Measurements from ENCODE around the gene TRUB1. TPM values are rescaled to one million over a fixed set of nuclear protein-coding genes. Genes with fewer than 3 reads are reported as not detected.

TRUB1 gene
- polyA plus RNA-seq, 1 experiment = 10.2 TPM

DNA sequence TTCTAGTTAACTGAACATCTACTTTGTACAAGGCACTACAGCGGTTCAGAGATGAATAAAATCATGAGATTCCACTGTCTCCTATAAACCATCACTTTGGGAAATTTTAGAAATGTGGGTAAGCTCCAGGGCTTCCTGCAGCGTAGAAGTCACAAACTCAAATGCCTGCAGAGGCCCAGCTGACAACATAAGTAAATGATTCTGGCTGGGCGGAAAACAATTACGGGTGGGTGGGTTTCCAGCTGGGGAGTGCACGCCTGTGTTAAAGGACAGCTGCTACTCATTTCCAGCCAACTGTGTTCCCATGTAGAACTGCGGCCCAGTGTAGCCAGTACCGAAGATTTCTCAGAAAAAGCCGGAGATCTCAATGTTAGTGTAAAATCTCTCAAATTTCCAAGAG lies 85.7 kb downstream of the TRUB1 start:
- Histone ChIP-seq H3K27me3 (ENCODE audit: control insufficient read depth, insufficient read depth, low read length) (peaks cover 3% of the 10 kb centered on the region), H3K36me3 (ENCODE audit: control insufficient read depth, insufficient read depth, low read length) (no peaks in the 10 kb centered on the region), H3K4me3 (ENCODE audit: low read depth, low read length) (no peak overlapping the region)
- no peak for DNase-seq (ENCODE audit: low read depth)
- TF ChIP-seq, protein P1, sequence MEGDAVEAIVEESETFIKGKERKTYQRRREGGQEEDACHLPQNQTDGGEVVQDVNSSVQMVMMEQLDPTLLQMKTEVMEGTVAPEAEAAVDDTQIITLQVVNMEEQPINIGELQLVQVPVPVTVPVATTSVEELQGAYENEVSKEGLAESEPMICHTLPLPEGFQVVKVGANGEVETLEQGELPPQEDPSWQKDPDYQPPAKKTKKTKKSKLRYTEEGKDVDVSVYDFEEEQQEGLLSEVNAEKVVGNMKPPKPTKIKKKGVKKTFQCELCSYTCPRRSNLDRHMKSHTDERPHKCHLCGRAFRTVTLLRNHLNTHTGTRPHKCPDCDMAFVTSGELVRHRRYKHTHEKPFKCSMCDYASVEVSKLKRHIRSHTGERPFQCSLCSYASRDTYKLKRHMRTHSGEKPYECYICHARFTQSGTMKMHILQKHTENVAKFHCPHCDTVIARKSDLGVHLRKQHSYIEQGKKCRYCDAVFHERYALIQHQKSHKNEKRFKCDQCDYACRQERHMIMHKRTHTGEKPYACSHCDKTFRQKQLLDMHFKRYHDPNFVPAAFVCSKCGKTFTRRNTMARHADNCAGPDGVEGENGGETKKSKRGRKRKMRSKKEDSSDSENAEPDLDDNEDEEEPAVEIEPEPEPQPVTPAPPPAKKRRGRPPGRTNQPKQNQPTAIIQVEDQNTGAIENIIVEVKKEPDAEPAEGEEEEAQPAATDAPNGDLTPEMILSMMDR (IDR thresholded peaks at IDR 0.05; ENCODE audit: insufficient read depth, low read depth, low read length) = no peak
- ChIA-PET POLR2A (no interaction called here), CTCF (no interaction called here)

DNA sequence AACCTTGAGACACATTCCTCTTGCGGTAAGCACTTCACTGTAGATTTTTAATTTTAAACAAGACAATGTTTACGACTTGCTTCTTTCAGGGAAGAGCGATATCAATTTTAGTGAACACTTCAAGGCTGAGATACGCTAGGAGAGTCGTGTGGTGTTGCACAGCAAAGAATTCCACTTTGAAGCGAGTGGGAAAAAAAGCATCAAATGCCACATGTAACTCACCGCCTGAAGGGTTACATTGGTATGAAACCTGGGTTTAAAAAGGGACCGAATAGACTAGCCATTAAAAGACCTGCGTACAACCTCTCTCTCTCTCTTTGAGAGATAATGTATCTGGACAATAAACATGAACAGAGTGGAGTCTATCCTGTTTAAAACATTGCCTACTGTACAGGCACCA lies 86.4 kb downstream of the TRUB1 start:
- CTCF ChIA-PET = no interaction called here
- peaks cover 3% of the 10 kb centered on the region for H3K27me3 ChIP-seq (ENCODE audit: control insufficient read depth, insufficient read depth, low read length)
- no peak overlapping the region for H3K4me3 ChIP-seq (ENCODE audit: low read depth, low read length)
- POLR2A ChIA-PET = no interaction called here
- no peak for DNase-seq (ENCODE audit: low read depth)
- TF ChIP-seq, protein P1 (IDR thresholded peaks at IDR 0.05; ENCODE audit: insufficient read depth, low read depth, low read length) = no peak
- no peaks in the 10 kb centered on the region for H3K36me3 ChIP-seq (ENCODE audit: control insufficient read depth, insufficient read depth, low read length)

DNA sequence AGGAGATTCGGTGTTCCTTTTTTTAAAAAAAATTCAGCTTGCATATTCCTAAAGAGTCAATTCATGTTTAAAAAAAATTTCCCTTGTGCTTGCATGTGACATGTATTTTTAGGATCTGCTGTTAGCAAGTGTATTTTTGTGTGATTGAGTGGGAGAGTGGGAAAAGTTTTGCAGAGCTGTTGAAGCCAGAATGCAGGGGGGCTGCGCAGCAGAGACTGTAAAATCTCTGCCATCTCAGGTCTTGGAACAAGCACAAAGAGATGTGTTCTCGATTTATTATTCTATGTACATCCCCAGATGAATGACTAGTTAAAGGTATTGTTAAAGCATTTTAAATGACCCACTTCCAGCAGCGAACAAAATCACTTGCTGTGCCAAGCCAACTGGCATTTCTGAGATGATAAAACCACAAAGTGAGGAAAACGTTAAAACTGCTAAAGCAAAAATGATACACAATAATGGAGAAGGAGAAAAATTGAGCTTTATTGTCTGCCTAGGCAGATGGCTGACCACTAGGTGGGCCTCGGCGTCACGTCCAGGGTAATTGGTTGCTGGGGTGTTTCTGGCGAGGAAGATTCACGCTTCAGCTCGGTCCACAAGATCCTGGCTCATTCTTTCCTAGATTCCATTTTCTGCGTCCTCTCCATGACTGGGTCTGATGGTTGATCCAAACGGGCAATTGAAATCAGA lies 88.2 kb downstream of the TRUB1 start:
- ChIA-PET POLR2A (no interaction called here), CTCF (no interaction called here)
- DNase-seq (ENCODE audit: low read depth) = no peak
- Histone ChIP-seq H3K27me3 (ENCODE audit: control insufficient read depth, insufficient read depth, low read length) (peaks cover 3% of the 10 kb centered on the region), H3K4me3 (ENCODE audit: low read depth, low read length) (no peak overlapping the region), H3K36me3 (ENCODE audit: control insufficient read depth, insufficient read depth, low read length) (no peaks in the 10 kb centered on the region)
- TF ChIP-seq, protein P1 (IDR thresholded peaks at IDR 0.05; ENCODE audit: insufficient read depth, low read depth, low read length) = no peak

DNA sequence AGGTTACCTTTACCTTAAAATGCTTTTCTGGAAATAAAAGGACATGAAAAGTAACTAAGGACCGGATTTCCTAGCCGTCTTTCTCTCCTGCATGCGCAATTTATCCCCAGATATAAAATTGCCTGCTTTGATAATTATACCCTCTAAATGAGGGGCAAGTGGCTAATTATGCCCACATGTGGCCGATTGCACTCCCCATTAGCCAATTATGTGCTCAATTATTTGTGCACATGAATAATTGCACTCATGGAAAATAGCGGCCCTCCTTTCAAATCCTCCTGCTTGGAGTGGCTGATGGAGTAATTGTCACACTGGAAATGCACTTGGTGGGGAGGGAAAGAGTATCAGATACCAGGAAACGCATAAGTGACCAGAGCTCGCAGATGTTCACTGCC lies 88.7 kb downstream of the TRUB1 start:
- CTCF ChIA-PET = no interaction called here
- H3K27me3 ChIP-seq (ENCODE audit: control insufficient read depth, insufficient read depth, low read length) = peaks cover 3% of the 10 kb centered on the region
- DNase-seq (ENCODE audit: low read depth) = no peak

More for the DNA sequence above, 88.7 kb downstream of the TRUB1 start:
- Histone ChIP-seq H3K4me3 (ENCODE audit: low read depth, low read length) (no peak overlapping the region), H3K36me3 (ENCODE audit: control insufficient read depth, insufficient read depth, low read length) (no peaks in the 10 kb centered on the region)
- POLR2A ChIA-PET = no interaction called here
- TF ChIP-seq, protein P1 (IDR thresholded peaks at IDR 0.05; ENCODE audit: insufficient read depth, low read depth, low read length) = no peak

Small RNAs within 50 kb of the gene (small RNA-seq; reads per million reads assigned to genes)
- gene RNU6-1121P (ENCODE audit: insufficient read length, low read depth, low replicate concordance) = not detected

Other genes with a start within 250 kb of the TRUB1 start
- gene FHIP2A, start 116.4 kb upstream of the TRUB1 start, polyA plus RNA-seq (2011; rRNA removed) = 13.4 and 22.2 TPM in 2 replicates
- 0.02 TPM in 1 of 2 replicates, not detected in the other for gene ATRNL1, start 155.2 kb downstream of the TRUB1 start, polyA plus RNA-seq (2011; rRNA removed)

Measured in BJ (cell line).